SW 1271 (cell line): ENCODE data around the gene NMNAT2.

Experiments
- DNase-seq, 2 experiments: peaks; one replicate each; lab custom pipeline; 2025; lab: John Stamatoyannopoulos, UW

The NMNAT2 gene

DNA sequence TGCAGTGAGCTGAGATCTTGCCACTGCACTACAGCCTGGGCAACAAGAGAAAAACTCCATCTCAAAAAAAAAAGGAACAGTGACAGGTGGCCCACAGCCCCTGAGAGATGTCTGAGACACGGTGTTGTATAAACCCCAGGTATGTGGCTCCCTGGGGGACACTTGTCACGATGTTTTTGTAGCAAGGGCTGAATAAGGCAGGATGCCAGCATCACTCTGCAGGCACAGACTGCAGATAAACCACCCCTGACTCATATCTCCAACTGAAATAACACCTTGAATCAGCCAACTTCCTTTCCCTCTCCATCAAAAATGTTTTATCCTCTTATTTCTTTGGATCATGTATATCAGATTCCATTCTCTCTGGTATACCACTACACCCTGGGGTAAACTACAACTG is 52.5 kb downstream of the NMNAT2 start:
- DNase-seq = no peak

DNA sequence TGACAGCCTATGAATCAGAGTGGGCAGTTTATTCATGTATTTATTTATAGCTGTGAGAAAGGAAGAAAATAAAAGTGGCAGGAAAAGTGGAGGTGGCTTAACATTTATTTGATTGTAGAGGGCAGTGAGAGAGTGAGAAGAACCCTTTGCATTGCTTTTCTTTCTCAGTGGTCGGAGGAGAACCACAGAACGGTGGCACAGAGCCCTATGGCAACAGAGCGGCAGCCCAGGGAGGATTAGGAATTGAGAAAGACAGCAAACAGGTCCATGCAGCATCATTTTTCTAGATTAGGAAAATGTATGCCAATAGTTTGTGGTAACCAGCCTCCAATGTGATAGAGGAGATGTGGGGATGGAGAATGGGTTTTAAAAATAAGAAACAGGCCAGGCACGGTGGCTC is 53.1 kb downstream of the NMNAT2 start:
- no peak for DNase-seq

DNA sequence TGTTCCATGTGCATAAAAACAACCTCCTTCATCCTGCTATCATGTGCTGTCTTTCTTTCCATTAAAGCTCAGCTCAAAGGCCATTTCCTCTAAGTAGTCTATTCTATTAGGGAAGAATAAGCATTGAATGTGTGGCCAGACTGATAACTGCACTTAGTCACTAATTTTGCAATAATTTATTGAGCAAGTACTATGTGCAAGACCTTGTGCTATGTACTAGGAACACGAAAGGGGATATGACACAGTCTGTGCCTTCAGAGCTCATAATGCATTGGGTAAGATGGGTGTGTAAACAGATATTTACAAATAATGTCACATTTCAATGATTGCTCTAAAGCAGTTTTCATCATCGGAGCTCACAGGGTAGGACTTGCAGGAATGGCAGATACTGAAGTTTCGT is 54.2 kb downstream of the NMNAT2 start:
- DNase-seq = no peak

DNA sequence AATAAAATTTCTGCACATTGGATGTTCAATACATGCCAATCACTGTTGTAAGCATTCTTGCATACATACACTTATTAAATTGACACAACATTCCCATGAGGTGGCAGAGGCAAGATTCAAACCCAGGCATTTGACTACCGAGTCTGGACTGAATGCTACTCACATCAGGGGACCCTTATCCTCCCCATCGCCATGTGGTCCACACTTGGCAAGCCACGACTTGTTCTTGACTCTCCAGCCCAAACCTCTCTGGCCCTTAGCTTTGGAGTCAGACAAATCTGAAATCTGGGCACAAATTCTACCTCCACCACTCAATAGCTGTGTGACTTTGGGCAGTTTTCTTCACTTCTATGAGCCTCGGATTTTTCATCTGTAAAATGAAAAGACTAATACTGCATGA is 57.1 kb downstream of the NMNAT2 start:
- no peak for DNase-seq

DNA sequence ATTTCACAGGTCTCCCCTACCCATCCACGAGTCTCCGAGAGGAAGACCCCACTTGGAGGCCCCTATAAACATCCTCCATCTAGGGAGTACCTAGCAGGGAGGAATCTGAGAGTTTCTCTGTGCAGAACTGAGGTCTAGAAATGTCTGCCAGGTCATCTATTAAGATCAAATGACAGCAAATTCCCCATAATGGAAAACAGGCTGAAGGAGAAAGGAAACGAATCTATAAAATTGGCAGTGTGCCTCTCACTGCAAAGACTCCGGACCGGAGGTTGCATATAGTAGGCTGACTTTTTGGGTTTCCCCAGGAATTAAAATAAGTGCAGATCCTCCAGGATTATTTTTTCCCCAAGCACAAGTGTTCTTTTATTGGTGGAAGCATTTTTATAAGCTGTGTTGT is 57.7 kb downstream of the NMNAT2 start:
- no peak for DNase-seq

DNA sequence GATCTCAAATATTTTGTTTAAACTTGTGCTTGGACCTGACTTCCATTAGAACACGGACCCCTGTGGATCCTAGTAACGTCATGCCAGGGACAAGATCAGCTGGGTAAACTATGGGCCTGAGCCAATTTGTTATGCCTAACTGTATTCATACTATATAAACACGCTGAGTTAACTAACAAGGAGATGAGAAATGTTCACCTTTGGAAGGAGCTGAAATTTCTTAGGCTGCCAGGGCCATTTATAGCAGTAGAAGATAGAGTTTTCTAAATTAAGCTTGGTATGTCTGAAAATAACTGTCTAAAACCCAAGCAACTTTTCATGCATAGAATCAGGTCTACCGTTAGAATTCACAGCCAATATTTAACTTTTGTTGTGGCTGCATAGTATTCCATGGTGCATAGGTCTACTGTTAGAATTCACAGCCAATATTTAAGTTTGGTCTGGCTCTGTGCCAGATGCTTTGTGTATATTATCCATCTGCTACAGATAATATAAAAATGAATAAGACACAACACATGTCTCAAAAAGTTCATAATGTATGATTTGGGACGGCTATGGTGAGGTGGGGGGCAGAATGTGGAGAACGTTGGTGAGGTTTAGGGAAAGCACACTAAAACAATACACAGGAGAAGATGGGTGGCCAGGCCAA is 61.5 kb downstream of the NMNAT2 start:
- DNase-seq = no peak

DNA sequence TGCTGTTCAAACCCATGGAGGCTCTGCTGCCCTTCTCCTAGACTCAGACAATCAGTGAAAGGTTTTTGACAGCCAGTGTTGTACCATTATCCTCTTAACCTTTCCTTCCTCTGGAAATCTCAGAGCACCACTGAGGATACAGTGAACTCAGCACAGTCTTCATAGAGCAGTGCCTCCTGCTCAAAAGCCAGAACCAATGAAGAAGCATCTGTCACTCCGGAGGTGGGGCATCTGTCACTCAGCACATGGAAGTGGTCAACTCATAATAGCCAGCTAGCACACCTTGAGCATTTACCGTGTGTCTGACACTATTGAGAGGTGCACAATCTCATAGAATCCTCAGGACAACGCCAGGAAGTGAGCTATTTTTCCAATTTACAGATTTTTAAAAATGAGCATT is 62.4 kb downstream of the NMNAT2 start:
- no peak for DNase-seq

GRCh38 chr1:183355181-183355580 is 63.0 kb downstream of the NMNAT2 start:
- DNase-seq = no peak

DNA sequence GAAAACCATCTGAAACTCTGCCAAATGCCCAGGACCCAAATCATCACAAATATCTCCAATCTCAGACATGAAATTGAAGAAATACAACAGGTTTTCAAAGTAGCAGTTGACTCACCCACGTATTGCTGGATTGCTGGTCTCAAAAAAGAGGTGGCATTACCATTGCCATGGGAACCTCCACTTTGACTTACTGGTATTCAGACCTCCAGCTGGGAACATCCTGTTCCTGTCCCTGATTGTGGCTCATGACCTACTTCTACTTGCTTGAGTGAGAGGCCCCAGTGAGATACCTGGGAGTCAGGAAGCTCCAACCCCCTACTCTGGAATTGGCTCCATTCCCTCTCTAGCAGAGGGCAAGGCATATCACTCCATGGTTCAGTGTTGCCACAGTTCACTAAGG is 64.6 kb downstream of the NMNAT2 start:
- no peak for DNase-seq

DNA sequence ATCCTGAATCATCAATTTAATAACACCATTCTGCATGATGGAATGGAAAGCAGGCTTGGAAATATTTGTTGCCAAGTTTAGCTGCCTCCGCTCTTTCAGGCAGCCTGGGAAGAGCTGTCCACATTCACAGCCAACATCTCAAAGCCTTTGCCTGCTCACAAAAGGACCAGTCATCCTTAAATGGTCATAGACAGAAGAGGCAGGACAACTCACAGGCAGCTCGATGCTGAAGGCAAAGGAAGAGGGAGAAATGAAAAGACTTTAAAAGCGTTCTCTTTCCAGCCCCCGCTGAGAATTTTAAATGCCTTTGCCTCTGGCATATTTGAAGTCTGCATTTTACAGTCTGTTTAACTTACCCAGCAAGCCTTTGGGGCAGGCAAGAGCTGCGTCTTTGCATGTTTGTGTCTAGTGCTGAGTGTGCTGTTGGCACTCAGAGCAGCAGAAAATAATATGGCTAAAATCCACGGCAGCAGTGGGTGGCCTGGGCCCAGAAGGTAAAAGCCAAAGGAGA is 68.9 kb downstream of the NMNAT2 start:
- no peak for DNase-seq

DNA sequence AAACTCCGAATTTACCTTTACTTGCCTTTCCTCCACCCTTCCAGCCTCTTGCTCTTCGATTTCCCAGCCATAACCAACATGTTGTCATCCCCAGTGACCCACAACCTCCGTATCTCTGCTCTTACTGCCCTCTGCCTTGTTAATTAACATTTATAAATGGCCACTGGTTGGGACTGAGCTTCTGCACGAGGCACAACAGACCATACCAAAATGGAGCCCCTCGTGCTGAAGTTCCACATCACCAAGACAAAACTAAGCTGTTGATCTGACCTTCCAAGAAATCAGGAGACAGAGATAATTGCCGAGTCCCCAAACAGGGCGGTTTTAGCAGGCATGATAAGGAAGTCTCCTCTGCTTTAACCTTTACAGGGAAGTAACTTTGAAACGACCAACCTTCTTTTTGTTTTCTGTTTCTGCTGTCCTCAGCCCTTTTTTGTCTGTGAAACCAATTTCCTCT is 71.9 kb downstream of the NMNAT2 start:
- DNase-seq = no peak

DNA sequence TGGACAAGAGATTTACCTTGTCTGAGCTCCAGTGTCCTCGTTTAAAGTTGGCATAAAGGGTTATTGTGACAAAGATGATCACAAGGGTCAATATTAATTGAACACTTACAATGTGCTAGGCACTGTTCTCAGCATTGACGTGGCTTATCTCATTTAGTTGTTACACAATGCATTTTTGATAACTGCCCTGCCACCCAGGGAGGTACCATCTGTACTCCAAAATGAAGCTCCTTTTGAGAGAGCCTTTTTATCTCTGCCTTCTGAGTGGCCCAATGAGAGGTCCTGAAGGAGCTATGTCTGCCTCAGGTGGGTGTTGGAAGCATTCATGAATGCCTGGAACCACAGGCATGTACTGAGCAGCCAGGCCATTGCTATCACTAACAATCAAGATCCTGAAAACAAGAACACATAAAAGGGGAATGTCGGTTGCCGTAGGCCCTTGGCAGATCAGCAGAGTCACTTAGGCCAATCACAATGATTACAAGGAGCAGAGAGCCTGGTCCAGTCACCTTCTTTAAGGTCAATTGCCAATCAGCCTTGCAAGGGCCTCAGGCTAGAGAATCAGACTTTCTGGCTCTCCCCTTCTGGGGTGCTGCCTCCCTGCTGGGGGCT is 78.5 kb downstream of the NMNAT2 start:
- DNase-seq = no peak

DNA sequence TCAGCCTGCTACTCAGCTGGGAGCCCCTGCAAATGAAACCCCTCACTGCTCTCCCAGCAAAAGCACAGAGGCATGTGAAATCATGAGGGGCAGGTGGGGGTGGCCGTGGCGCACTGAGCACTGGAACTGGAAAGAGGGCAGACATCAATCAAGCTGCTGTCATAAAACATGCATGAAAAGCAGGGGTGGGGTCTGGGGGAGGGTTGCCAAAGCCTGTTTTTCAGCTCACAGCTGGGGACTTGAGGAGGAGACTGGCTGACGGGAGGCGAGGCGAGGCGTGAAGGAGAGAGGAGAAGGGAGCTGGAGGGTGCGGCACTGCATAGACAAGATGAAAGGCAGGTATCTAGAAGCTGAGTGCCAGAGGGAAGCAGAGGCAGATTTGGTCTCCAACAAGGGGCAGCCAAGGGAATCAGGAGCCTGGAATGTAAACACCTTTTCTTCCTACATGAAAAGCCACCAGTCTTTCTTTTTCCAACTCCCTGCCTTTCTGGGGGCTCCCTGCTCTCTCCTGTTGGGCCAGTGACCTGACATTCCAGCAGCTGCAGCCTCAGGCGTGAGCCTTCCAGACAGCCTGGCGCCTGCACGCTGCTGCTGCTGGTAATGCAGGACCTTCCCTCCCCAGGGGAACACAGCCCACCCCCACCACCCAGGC is 87.0 kb downstream of the NMNAT2 start:
- no peak for DNase-seq

GRCh38 chr1:183330335-183330734 is 87.8 kb downstream of the NMNAT2 start:
- no peak for DNase-seq

DNA sequence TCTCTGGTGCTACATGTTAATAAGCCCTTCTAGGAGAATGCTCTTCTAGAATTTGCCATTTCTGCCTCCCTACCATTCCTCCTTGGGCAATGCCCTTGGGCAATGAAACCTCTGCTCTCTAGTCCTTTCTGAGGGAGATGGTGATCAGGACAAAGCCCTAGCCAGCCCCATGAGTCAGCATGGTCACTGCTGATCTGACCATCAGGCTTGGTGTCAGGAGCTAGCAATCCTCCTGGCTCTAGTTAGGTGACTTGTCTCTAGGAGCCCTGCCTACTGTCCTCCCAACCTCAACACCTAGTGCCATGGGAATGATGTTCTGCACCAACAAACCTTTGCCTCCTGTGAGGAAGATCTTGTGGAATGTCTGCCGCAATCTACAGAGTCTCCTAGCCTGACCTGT is 89.8 kb downstream of the NMNAT2 start:
- no peak for DNase-seq

- DNase-seq = no peak
Measured at GRCh38 chr1:183327434-183328290, 90.5 kb downstream of the NMNAT2 start.

DNA sequence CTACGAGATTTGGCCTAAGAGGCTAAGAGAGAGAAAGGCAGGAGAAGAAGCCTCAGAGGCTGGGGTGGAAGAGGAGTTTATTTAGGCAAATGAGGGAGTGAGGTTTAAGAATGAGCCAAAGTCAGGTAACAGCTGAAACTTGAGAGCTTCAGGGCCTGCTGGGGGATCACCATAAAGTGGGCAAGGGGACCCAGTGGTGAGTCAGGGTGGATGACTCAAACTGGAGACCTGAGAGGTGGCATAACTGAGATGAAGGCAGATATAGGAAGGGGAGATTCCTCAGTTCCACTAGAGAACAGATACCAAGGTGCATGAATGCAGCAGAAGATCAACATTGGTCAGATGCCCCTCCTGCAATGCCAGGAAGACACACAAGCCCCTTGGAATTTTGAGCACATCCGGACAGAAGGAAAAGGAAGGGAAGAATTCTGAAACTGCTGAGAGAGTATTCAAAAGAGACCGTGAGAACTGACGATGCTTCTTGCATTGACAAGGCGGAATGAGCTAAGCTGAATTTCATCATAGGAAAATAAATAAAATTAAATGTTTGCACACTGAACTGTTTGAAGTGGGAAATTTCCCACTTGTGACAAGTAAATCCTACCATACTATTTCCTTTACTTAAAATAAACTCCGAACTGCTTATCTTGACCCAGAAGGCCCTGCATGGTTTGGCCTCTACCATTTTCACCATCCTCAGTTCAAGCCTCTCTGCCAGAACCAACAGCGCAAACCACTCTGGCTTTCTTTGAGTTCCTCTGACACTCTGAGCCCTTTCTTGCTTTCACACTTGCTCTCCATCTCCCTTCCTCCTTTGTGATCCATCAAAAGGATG is 94.1 kb downstream of the NMNAT2 start:
- DNase-seq = no peak

GRCh38 chr1:183319606-183320005 is 98.6 kb downstream of the NMNAT2 start:
- no peak for DNase-seq

DNA sequence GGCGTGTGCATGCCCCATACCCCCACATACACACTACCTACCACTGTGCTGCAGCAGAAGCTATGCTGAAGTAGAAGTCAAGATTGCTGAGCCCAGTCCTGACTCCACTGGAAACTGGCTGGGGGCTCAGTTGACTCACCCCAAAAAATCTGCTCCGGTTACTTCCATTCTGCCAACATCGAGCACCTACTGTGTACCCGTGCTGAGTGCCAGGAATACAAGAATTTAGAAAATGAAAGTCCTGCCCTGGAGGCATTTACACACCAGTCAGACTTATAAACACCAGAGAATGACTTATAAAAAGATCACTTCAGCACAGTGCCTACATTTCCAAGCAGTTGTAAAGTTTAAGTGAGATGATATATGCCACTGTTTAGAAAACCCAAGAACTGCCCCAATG is 99.1 kb downstream of the NMNAT2 start:
- DNase-seq = no peak

GRCh38 chr1:183318433-183318832 is 99.7 kb downstream of the NMNAT2 start:
- peak in 1 of 2 experiments; percentile 30 for DNase-seq

- no peak for DNase-seq
Measured at GRCh38 chr1:183315991-183316758, 102.0 kb downstream of the NMNAT2 start.
